Endothelial cell of umbilical vein (primary cell): ENCODE results near the gene DAW1.

Source experiments
- EZH2 ChIP-seq: IDR thresholded peaks from 2 replicates; pipeline ENCODE4 v1.6.1; 2012; ENCODE audit warnings: borderline replicate concordance, low read depth, mild to moderate bottlenecking, moderate library complexity, low read length, inconsistent platforms; ENCODE audit not compliant: severe bottlenecking
- GATA2 ChIP-seq: IDR thresholded peaks from 2 replicates; pipeline ENCODE4 v1.7.0; 2011; ENCODE audit warnings: low read depth, mild to moderate bottlenecking, moderate library complexity, mixed read lengths, low read length; ENCODE audit not compliant: insufficient read length, insufficient read depth
- MYC ChIP-seq: IDR thresholded peaks from one replicate; pipeline ENCODE4 v1.6.1; 2011; ENCODE audit warnings: mild to moderate bottlenecking, low read depth, low read length
- POLR2A ChIP-seq: IDR thresholded peaks from 2 replicates; pipeline ENCODE4 v1.6.1; 2012; ENCODE audit warnings: low read depth, mild to moderate bottlenecking, control low read depth, low read length
- POLR2AphosphoS5 ChIP-seq: IDR thresholded peaks from 2 replicates; pipeline ENCODE4 v1.6.1; 2012; ENCODE audit warnings: low read depth, mild to moderate bottlenecking, control low read depth, low read length, moderate library complexity; ENCODE audit not compliant: insufficient read depth
- TF ChIP-seq, protein P1 (sequence below), 2 donors: IDR thresholded peaks; 1 replicate in 1 of 2; 2 replicates in 1 of 2; pipeline ENCODE4 v1.5.1; 2011; ENCODE audit warnings: low read length in 2 of 2, mild to moderate bottlenecking in 2 of 2, moderate library complexity in 2 of 2, control low read depth in 1 of 2, inconsistent platforms in 1 of 2, low read depth in 1 of 2; ENCODE audit not compliant: insufficient read depth in 1 of 2; ENCODE audit errors: extremely low read depth in 1 of 2
- TF ChIP-seq, protein P2 (sequence below): IDR thresholded peaks from 2 replicates; pipeline ENCODE4 v1.6.1; 2011; ENCODE audit not compliant: insufficient read depth, insufficient read length

DNA sequence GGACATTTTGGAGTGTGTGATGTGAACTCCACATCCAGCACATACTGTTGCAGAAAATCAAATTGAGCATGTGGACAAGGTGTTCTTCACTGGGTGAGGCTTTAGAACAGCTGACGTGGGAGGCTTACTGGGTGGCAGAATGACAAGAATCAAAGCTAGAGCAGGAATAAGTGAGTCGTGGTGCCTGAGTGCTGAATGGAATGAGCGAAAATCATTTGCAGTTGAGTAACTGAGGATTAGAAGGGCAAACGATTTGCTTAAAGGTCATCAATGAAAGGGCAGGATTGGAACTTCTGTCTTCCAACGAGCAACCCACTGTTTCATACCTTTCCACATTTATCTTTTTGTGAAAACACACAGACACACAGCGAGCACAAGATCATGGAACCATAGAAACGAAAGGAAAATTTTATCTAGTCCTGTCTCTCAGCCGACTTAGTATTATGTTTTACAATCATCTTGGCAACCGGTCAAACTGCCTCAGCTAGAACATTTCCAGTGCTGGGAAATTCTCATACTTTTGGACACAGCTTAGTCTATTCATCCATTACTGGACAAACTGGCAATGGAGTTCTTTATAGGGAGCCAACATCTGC, 7.2 kb upstream of the DAW1 start:
- TF ChIP-seq POLR2A (no peak), POLR2AphosphoS5 (no peak), EZH2 (no peak), MYC (no peak), GATA2 (no peak)
- TF ChIP-seq, protein P1, sequence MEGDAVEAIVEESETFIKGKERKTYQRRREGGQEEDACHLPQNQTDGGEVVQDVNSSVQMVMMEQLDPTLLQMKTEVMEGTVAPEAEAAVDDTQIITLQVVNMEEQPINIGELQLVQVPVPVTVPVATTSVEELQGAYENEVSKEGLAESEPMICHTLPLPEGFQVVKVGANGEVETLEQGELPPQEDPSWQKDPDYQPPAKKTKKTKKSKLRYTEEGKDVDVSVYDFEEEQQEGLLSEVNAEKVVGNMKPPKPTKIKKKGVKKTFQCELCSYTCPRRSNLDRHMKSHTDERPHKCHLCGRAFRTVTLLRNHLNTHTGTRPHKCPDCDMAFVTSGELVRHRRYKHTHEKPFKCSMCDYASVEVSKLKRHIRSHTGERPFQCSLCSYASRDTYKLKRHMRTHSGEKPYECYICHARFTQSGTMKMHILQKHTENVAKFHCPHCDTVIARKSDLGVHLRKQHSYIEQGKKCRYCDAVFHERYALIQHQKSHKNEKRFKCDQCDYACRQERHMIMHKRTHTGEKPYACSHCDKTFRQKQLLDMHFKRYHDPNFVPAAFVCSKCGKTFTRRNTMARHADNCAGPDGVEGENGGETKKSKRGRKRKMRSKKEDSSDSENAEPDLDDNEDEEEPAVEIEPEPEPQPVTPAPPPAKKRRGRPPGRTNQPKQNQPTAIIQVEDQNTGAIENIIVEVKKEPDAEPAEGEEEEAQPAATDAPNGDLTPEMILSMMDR (IDR thresholded peaks at IDR 0.05; ENCODE audit: extremely low read depth in 1 of 2, insufficient read depth in 1 of 2, low read depth in 1 of 2, low read length in 2 of 2), result no peak
- TF ChIP-seq, protein P2, sequence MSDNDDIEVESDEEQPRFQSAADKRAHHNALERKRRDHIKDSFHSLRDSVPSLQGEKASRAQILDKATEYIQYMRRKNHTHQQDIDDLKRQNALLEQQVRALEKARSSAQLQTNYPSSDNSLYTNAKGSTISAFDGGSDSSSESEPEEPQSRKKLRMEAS, result no peak
